ENCODE data around the gene TRERF1.
"Not testable (repeated sequence)": the region's sequence is repeated elsewhere in the genome, so short reads cannot be mapped to it uniquely, and the experiment has no call there.

The TRERF1 gene

DNA sequence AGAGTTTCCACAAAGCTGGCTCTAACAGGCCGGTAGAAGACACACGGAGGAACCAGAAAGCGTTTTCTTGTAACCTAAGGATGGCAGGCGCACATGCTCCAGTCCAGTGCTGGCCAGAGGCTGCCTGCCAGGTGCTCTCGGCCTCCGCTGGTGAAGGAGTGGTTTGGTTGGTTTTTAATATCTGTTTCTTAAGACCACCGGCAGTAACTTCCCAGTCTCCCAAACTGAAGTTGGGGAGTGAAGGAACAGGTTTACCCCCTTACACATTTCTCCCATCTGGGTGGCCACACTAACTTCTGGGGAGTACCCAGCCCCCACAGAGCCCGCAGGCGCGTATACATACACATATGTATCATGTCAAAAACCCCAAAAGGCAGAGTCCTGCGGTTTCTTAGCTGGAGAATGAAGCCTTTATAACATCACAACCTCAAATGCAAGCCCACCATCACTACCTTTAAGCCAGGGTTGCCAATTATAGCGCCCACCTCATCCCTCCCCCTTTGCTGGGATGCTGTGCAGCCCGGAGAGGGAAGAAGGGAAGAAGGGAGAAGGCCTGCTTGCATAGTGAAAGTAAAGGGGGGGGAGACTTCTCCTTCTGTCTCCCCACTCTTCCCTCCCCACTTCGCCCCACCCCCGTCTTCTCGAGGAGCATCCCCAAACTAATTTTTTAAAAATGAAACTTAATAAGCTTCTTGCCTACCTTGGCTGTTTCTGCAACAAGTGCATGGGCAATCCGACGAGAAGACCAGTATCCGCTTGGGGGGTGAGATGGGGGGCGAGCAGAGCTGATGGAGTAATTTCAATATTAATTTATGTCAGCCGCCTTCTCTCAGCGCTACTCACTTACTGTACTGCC lies 1.0 kb downstream of the TRERF1 start:
- no peak for FAIRE-seq

DNA sequence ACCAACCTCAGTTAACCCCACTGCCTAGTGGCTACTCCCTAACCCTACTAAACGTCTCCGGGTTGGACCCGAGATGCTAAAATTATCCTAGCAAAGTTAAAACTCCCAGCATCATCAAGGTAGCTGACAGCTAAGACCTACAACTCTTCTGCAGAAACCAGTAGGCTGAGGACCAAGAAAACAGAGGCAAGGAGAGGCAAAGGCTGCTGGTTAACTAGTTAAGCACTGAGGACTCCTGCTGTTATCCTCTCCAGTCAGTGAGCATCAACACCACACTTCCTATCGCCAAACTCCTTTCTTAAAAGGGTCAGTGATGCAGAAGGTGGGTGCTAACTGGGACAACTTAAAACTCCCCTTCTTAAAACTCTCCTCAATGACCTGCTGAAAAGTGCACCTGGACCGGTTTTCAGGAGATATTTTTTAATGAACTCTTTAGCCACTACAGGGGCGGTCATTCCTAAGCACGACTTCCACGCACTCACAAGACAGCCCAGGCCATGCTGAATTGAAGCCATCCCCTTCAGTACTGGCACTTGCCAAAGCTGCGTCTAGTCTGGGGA lies 1.7 kb downstream of the TRERF1 start:
- no peak for FAIRE-seq

DNA sequence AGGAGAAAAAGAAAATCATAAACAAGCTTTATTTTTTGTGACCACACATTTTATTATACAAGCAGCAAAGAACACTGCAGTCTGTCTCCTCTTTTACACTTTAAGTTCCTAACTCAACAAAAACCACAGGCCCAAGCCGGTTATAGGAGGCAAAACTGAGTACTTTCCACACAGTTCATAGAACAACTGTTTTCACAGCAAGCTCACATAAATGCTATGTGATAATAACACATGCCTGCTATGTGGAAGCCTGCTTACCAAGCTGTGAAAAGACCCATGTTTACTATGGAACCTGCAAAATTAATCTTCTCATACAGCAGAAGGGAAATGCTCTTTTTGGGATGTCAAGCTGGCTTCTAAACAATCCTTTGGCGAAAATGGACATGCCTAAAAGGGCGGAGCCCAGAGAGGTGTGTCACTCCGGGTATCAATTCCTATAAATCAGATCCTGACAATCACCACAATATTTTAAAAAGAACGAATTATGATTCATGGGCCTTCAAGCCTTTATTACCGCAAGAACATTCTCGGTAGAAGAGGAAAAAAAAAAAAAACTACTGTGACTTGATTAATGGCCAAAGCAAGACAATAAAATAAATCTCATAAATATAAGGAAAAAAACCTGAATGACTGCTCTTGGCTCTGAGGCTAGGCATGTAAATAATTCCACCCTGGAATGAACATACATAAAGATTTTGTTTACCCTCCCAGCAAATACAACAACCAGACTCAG lies 2.6 kb downstream of the TRERF1 start:
- no peak for FAIRE-seq

DNA sequence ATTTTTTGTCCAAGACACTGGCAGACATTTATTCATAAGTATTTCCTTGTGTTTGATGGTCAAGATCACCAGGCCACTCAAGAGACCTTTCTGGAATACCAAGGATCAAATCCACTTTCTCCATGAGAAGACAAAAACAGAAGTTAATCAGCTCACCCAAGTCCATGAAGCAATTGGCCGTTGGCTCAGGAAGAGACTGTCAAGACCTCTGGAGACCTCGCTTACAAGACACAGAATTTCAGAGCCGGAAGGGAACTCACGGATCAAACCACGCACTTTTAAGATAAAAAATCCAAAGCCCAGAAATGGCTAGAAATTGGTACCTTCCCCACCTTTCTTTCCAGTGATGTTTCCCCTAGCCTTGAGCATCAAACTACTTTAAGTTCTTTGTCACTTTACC lies 3.3 kb downstream of the TRERF1 start:
- no peak for FAIRE-seq

DNA sequence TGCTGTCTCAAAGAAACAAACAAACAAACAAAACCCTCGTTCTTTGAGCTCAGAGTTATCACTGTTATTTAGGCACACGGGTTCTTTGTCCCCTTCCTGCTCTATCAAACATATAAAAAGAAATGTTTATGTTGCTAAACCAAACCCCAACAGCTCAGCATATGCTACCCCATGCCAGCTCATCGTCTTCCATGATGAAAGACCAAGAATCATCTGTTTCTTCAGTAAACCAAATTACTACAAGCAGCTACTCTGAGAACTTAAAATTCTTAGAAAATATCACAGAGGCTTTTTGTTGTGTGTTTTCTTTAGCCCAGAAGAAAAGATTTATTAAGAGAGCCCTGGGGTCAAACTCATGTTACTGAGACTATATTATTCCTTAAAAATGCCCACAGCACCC lies 4.7 kb downstream of the TRERF1 start:
- FAIRE-seq = no peak

DNA sequence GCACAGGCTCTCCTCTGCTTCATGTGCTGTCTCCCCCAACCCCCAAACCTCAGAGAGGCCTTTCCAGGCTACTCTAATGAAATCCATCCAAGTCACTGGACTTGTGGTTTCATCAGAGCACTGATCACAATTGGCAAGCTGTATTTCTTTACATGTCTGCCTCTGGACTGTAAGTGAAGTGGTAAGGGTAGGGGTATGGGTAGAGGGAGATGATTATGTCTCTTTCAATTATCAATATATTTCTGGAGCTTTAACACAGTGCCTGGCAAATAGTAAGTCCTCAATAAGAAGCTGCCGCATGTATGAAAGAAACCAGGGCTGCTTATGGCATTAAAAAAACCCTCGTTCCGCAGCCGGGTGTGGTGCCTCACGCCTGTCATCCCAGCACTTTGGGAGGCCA lies 5.4 kb downstream of the TRERF1 start:
- FAIRE-seq = no peak

DNA sequence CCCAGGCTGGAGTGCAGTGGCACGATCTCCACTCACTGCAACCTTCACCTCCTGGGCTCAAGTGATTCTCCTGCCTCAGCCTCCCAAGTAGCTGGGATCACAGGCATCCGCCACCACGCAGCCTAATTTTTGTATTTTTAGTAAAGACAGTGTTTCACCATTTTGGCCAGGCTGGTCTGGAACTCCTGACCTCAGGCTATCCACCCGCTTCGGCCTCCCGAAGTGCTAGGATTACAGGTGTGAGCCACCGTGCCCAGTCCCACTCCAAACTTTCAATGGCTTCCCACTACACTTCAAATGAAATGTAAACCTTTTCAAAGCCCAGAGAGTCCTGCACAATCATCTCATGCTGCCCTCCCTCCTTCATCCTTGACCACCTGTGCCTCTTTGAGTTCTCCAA lies 5.8 kb downstream of the TRERF1 start:
- FAIRE-seq = not testable (repeated sequence)

DNA sequence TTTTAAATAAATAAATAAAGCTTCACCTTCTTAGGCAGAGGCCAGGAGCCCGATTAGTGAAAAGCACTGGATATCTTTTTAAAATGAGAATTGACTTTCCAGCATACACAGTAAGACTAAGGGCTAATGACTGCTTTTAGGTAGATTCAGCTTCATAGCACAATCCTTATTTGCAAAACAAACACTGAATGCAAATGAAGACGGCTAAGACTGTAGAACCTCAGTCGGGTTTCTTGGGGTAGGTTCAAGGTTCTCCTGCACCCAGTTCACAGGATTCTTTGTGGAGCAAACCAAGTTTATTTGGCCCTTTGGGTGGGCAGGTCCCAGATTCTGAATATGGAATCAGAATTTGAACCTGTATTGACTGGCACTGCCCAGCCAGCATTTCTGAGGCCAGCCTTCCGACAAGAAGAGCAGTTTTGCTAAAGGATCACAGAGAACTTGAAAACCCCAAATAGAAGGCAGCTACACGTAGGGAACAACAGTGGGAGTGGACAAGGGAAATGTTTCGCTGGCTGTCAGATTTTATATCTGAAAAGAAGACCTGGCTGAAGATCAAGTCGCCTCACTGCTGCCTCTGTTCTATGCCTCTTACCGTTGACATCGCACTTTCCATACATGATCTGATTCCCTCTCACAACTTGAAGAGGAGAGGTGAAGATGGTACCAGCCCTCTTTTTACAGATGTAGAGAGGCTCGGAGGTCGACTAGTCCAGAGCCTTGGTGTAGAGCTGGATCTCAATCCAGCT lies 8.2 kb downstream of the TRERF1 start:
- FAIRE-seq = no peak

DNA sequence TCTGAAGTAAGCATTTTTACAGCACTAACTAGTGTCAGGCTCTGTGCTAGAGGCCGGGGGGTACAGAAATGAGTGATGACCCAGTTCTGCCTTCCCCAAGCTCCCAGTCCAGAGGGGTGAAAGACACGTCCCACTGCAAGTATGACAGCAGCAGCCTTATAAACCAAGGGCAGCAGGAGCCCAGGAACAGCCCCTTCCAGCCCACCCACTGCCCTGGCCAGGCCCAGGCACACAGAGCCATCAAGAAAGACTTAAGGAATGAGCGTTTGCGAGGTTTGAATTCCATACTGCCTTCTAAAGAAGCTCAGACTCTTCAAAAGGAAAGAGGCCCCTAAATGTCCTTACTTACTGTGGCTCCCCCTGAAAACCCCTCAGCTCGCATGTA lies 10.0 kb downstream of the TRERF1 start:
- no peak for FAIRE-seq

DNA sequence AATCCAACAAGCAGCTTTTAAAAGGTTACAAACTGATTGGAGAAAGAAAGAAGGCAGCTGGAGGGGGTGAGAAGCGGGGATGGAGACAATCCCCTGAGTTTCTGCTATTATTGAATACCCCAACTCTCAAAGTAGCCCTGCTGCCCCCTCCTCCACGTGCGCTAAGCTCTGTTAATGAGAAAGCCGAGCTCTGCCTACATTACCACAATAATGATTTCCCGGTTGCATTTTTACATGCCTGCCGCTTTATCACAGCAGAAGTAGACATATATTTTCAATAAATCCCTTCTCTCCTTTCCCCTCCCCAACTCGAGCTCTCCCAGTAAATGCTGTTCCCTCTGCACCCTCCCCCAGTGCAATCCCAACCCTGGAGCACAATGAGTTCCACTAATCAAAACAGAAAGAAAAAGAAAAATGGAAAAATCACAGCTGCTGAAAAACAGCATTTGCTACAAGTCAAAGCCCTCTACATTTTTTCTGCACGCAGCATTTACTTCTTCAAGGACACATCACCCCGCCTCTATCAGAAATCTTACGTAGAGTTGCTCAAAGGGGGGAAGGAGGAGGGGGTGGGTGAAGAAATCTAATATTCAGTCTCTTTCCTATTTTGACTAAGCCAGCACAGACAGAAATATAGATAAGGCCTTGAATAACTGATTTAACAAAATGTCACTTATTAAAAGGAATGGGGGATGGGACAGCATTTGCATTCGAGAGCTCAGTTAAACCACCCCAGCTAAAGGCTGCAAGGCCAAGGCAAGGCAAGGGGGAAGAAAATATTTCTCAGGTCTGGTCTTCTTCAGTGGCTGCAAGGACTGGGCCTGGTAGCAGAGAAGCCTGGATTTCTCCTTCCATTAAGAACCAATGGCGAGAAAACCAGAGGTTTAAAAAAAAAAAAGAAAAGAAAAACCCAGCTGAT lies 10.7 kb downstream of the TRERF1 start:
- no peak for FAIRE-seq

DNA sequence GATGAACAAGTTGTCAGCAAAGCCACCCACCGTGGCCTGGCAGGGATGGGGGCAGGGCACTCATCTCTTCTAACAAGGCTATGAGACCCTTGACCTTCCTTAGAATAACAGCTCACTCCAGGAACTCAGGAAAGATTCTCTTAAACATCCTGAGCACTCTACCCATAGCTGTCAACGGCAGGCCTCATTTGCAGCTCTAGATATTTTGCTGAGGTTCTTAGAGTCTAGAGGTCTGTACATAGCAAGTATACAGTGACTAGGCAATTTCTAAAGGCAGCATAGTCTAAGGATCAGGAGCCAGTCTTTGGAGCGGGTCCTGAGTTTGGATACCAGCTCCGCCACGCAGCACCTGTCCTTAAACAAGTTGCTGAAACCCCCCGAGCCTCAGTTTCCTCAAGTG lies 11.7 kb downstream of the TRERF1 start:
- FAIRE-seq = no peak

DNA sequence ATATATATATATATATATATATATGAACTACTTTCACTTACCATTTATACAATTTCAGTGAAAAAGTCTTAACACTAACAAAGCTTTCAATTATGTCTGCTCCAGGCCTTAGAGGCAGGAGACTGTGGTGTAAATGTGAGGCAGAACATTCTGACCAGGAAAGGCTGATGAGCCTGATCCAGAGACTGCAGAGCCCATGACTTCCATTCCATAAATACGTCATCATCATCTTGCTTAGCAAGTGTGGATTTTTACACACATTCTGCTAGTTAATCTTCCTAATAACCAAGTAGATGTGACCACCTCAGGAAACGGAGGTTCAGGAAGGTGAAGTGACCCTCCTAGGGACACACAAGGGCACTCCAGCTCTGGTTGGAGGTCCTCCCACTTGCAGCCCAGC lies 14.9 kb downstream of the TRERF1 start:
- FAIRE-seq = no peak

DNA sequence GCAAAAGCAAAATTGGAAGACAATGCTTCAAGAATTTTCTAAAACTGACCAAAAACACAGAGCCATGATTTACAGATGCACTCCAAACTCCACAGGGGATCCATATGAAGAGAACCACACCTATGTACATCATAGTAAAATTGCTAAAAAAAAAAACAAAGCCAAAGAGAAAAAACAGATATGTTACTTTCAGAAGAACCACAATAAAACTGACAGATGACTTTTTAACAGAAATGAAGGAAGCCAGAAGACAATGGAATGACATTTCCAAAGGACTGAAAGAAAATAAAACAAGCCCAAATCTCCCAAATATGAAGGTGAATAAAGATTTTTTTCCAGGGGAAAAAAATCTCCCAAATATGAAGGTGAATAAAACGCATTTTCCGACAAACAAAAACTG lies 17.5 kb downstream of the TRERF1 start:
- peak; percentile 81 for FAIRE-seq

DNA sequence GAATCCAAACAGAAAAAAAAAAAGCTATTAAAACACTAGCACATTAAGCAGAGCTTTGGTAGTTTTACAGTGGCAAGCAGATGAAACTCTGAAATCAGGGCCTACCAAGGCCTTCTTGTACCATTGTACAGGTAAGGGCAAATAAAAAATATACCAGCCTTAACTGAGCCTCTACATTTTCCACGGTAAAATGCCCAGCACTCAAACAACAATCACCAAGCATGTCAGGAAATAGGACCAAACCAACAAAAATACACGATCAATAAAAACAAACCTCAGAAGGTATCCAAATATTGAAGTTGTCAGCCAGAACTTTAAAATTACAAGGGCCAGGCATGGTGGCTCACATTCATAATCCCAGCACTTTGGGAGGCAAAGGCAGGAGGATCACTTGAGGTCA lies 18.3 kb downstream of the TRERF1 start:
- FAIRE-seq = no peak

DNA sequence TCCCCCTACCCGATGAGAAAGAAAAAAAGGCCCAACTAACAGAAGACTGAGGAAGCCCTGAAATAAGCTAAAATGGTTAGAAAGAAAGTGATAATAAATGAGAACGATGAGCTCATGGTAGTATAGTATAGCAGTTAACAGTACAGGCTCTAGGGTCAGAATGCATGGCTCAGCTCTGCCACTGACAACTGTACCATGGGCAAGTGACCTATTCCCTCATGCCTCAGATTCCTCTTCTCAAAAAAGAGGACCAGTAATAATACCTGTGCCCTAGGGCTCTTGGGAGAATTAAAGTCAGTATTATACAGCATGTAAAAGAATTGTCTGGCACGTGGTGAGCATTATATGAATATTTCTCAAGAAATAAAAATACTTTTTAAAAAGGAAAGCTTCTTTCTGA lies 19.8 kb downstream of the TRERF1 start:
- FAIRE-seq = no peak

DNA sequence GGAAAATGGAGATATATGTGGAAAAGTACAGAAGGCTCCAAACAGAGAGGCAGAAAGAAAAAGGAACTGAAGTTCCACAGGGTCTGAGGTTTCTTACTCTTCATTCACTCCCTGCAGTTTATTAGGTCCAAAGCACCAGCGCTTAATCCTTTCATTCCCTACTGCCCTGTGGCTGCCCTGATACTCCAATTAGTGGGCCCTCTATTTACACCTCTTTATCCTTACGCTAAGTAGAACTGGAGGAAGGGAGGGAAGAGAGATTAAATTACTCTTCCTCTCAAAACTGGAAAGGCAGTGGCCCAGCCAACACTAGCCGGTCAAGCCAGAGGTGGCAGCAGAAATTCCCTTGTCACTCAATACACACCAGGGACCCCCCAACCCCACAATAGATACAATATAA lies 20.4 kb downstream of the TRERF1 start:
- no peak for FAIRE-seq

DNA sequence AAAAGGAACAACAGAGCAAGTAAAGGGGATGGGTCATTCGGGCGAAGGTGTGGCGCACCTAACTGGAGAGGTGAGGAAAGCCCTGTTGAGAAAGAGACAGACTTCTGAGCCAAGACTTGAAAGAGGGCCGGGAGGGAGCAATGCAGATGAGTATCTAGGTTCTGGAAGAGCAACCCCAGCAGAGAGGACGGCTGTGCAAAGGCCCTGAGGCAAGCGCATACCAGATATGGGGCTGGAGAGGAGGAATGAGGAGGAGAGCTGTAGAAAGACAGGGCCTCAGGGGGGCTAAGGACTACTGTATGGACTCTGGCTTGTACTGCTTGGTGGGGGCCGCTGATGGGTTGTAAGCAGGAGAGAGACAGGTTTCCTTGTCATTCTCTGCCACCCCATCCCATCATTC lies 21.9 kb downstream of the TRERF1 start:
- FAIRE-seq = no peak

DNA sequence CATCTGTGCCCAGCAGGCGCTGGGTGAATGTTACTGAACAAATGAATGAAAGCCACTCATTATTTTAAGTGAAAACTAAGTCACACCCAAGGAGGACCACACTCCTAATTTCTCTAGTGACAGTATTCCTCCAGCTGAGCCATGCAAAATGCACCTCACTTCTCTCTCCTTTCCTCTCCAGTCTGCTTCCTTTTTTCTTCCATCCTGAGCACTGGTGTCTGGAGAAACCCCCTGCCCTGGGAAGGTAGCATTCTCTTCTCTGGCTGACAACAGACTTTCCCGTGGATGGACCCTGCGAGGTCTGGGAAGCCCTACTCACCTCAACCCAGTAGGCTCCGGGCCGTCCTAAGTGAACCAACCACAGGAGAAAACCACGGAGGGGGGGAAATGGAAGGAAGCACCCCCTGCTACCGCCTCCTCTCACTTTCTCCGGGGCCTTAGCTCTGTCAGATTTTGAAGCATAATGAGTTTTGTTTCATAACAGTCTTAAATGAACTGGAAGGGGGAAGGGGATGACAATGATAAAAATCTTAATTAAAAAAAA lies 22.6 kb downstream of the TRERF1 start:
- FAIRE-seq = no peak

DNA sequence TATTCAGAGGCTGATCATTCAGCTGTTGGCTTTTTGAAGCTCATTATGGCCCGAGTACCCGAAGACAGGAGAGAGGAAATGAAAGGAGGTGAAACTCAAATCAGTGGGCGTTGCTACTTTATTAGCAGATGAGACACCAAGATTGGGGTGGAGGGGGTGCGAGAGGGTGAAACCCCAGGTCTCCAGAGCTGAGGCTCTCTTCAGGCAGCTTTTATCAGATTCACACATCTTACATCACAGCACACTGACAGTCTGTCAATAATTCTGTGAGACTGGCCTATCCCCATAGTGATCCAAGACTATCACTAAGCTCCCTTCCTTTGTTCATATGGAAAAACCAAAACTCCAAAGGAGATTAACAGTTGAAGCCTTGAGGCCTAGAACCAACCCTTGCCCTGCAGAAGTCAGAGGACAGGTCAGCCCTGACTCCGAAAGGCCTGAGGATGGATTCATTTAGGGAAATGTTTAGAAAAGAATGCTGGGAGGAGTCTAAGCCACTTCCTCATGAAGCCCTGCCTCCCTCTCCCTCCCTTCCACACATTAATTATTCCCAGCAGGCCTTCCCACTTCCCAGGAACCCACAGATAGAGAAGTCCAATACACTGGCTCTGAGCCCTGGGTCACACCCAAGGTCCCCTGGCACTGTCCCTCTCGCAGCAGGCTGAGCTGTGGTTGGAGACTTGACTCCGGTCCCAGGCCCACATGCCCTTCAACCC lies 23.2 kb downstream of the TRERF1 start:
- FAIRE-seq = no peak

DNA sequence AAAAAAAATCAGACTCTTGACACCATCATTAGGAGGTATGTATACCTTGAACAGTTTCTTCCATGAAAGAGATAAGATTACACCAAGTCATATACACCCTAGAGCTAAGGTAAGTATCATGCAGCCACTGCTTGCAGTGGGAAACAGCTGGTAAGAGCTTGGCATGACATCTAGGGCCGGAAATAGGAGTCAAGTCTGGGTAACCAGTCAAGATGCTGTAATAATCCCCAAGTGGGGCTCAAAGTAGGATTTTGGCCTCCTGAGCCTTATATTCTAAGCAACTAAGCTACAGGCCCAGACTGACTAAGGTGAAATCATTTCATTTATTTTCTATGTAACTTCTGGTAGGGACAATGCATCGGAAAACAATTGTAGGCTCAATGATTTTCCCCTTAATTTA lies 23.9 kb downstream of the TRERF1 start:
- FAIRE-seq = no peak

DNA sequence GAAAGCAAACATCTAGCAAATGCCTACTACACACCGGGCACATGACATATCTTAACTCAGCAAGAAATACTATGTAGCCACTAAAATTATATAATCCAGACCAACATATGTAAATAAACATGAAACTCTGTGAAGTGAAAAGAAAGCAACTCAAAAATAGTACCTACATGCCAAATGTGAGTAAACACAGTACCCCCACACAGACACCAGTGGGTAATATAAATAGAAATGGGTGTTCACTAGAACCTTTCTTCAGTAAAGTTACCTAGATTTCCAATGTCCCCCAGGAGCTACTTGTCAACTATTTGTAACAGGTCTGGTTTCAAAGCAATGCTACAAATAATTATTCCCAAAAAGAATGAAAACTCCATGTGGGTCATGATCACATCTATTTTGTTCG lies 25.5 kb downstream of the TRERF1 start:
- FAIRE-seq = no peak
